EH (cell line): ENCODE results near the gene MEDAG.

ENCODE experiments used
- DNase-seq: peaks from one replicate; pipeline ENCODE4 v3.0.0-alpha.2; 2015; ENCODE audit warnings: low read depth

Gene MEDAG

GRCh38 chr13:30957258-30957943, 51.3 kb downstream of the MEDAG start:
- no peak for DNase-seq

GRCh38 chr13:30959678-30960077, 53.6 kb downstream of the MEDAG start:
- no peak for DNase-seq

- DNase-seq, result peak; percentile 44
These were observed 57.7 kb downstream of the MEDAG start for GRCh38 chr13:30963791-30964190.

GRCh38 chr13:30965380-30965779, 59.3 kb downstream of the MEDAG start:
- DNase-seq, result no peak

- DNase-seq, result peak; percentile 40
These were observed 60.0 kb downstream of the MEDAG start for GRCh38 chr13:30966101-30966500.

GRCh38 chr13:30968846-30969245, 62.8 kb downstream of the MEDAG start:
- peak; percentile 57 for DNase-seq

GRCh38 chr13:30971575-30971974, 65.5 kb downstream of the MEDAG start:
- peak; percentile 29 for DNase-seq

GRCh38 chr13:30972888-30973377, 66.9 kb downstream of the MEDAG start:
- DNase-seq, result peak; percentile 70

- no peak for DNase-seq
These were observed 68.3 kb downstream of the MEDAG start for GRCh38 chr13:30974350-30974749.
